ENCODE measurements around the gene AKT1. TPM values are rescaled to one million over a fixed set of nuclear protein-coding genes. Genes with fewer than 3 reads are reported as not detected.

Gene AKT1
- total and polyA plus RNA-seq, 2 donors, result 56.2 to 90.9 TPM

GRCh38 chr14:104724407-104724980 lies 71.1 kb downstream of the AKT1 start:
- Histone ChIP-seq H3K27ac (ENCODE audit: low read depth in 1 of 2, low read length in 1 of 2) (no peak overlapping the region), H3K4me1 (ENCODE audit: control insufficient read depth in 2 of 2, insufficient read depth in 2 of 2, low read length in 2 of 2) (peaks cover 0 to 6% of the 10 kb centered on the region in 2 donors), H3K36me3 (ENCODE audit: control insufficient read depth in 2 of 2, insufficient read depth in 2 of 2, low read length in 1 of 2) (peaks cover under 1 to 7% of the 10 kb centered on the region in 2 donors), H3K27me3 (ENCODE audit: control insufficient read depth in 2 of 2, insufficient read depth in 1 of 2, low read length in 1 of 2) (peaks cover 17 to 46% of the 10 kb centered on the region in 2 donors), H3K4me3 (ENCODE audit: low read length in 2 of 2) (peak overlapping the region; percentile 53 to 60), H3K9me3 (ENCODE audit: control insufficient read depth in 2 of 2, insufficient read depth in 1 of 2, low read length in 1 of 2) (no peaks in the 10 kb centered on the region)
- no peak for DNase-seq (ENCODE audit: low read depth in 6 of 9, low spot score in 9 of 9)
- 10% methylated on average over 27 of the region's 27 CpGs for WGBS

- WGBS, result under 1% methylated on average over 82 of the region's 82 CpGs
- H3K4me3 ChIP-seq (ENCODE audit: low read length in 2 of 2), result peak within 1 kb of the TSS; percentile 53 to 60
- peaks cover 0 to 6% of the 10 kb centered on the region in 2 donors for H3K4me1 ChIP-seq (ENCODE audit: control insufficient read depth in 2 of 2, insufficient read depth in 2 of 2, low read length in 2 of 2)
Observed at GRCh38 chr14:104723651-104724406, 71.7 kb downstream of the AKT1 start, which contains the start of gene ADSS1. TSS of gene ADSS1 (plus strand) at chr14:104724229. CDS start at chr14:104724271, 42 bp downstream.

GRCh38 chr14:104722938-104723650 lies 72.5 kb downstream of the AKT1 start:
- Histone ChIP-seq H3K36me3 (ENCODE audit: control insufficient read depth in 2 of 2, insufficient read depth in 2 of 2, low read length in 1 of 2) (peaks cover 8 to 16% of the 10 kb centered on the region in 2 donors), H3K27me3 (ENCODE audit: control insufficient read depth in 2 of 2, insufficient read depth in 1 of 2, low read length in 1 of 2) (peaks cover 17 to 40% of the 10 kb centered on the region in 2 donors), H3K4me1 (ENCODE audit: control insufficient read depth in 2 of 2, insufficient read depth in 2 of 2, low read length in 2 of 2) (peaks cover 0 to 6% of the 10 kb centered on the region in 2 donors), H3K9me3 (ENCODE audit: control insufficient read depth in 2 of 2, insufficient read depth in 1 of 2, low read length in 1 of 2) (no peaks in the 10 kb centered on the region), H3K4me3 (ENCODE audit: low read length in 2 of 2) (peak overlapping the region in 1 of 2 donors; percentile 60), H3K27ac (ENCODE audit: low read depth in 1 of 2, low read length in 1 of 2) (no peak overlapping the region)
- peak in 1 of 9 donors; percentile 17 for DNase-seq (ENCODE audit: low read depth in 6 of 9, low spot score in 9 of 9)
- WGBS, result 60% methylated on average over 26 of the region's 26 CpGs

More at GRCh38 chr14:104723651-104724406, 71.7 kb downstream of the AKT1 start, which contains the start of gene ADSS1:
- peaks cover 7 to 13% of the 10 kb centered on the region in 2 donors for H3K36me3 ChIP-seq (ENCODE audit: control insufficient read depth in 2 of 2, insufficient read depth in 2 of 2, low read length in 1 of 2)
- H3K27me3 ChIP-seq (ENCODE audit: control insufficient read depth in 2 of 2, insufficient read depth in 1 of 2, low read length in 1 of 2), result peaks cover 17 to 46% of the 10 kb centered on the region in 2 donors
- DNase-seq (ENCODE audit: low read depth in 6 of 9, low spot score in 9 of 9), result peak in 7 of 9 donors; percentile 36 to 77 (median 62)
- H3K27ac ChIP-seq (ENCODE audit: low read depth in 1 of 2, low read length in 1 of 2), result no peak within 1 kb of the TSS
- no peaks in the 10 kb centered on the region for H3K9me3 ChIP-seq (ENCODE audit: control insufficient read depth in 2 of 2, insufficient read depth in 1 of 2, low read length in 1 of 2)

- 95% methylated on average over 18 of the region's 18 CpGs for WGBS
- no peak overlapping the region for H3K4me3 ChIP-seq (ENCODE audit: low read length in 2 of 2)
- H3K36me3 ChIP-seq (ENCODE audit: control insufficient read depth in 2 of 2, insufficient read depth in 2 of 2, low read length in 1 of 2), result peaks cover 8 to 16% of the 10 kb centered on the region in 2 donors
- DNase-seq (ENCODE audit: low read depth in 6 of 9, low spot score in 9 of 9), result no peak
- H3K27me3 ChIP-seq (ENCODE audit: control insufficient read depth in 2 of 2, insufficient read depth in 1 of 2, low read length in 1 of 2), result peaks cover 17 to 34% of the 10 kb centered on the region in 2 donors
- H3K4me1 ChIP-seq (ENCODE audit: control insufficient read depth in 2 of 2, insufficient read depth in 2 of 2, low read length in 2 of 2), result peaks cover 0 to 6% of the 10 kb centered on the region in 2 donors
- H3K9me3 ChIP-seq (ENCODE audit: control insufficient read depth in 2 of 2, insufficient read depth in 1 of 2, low read length in 1 of 2), result no peaks in the 10 kb centered on the region
- H3K27ac ChIP-seq (ENCODE audit: low read depth in 1 of 2, low read length in 1 of 2), result no peak overlapping the region
Observed at GRCh38 chr14:104721505-104722431, 73.8 kb downstream of the AKT1 start.

Other genes with a start within 250 kb of the AKT1 start
- gene C14orf180, start 216.0 kb downstream of the AKT1 start, total RNA-seq, result 0.42 TPM
- 0.18 TPM for gene C14orf180, start 216.0 kb downstream of the AKT1 start, polyA plus RNA-seq
- 0.09 TPM for gene TMEM179, start 191.0 kb downstream of the AKT1 start, total RNA-seq
- gene TMEM179, start 191.0 kb downstream of the AKT1 start, polyA plus RNA-seq, result 0.23 TPM
- gene INF2, start 106.1 kb downstream of the AKT1 start, total RNA-seq, result 8.7 TPM
- 57.9 TPM for gene INF2, start 106.1 kb downstream of the AKT1 start, polyA plus RNA-seq
- gene ADSS1, start 71.5 kb downstream of the AKT1 start, total RNA-seq, result 2.5 TPM
- gene ADSS1, start 71.5 kb downstream of the AKT1 start, polyA plus RNA-seq, result 4.0 TPM
- gene SIVA1, start 42.6 kb downstream of the AKT1 start, total RNA-seq, result 308 TPM
- 143 TPM for gene SIVA1, start 42.6 kb downstream of the AKT1 start, polyA plus RNA-seq
- gene ZBTB42, start 5.4 kb upstream of the AKT1 start, total RNA-seq, result 2.1 TPM
- 3.2 TPM for gene ZBTB42, start 5.4 kb upstream of the AKT1 start, polyA plus RNA-seq
- gene CEP170B, start 69.5 kb upstream of the AKT1 start, total RNA-seq, result 0.90 TPM
- gene CEP170B, start 69.5 kb upstream of the AKT1 start, polyA plus RNA-seq, result 8.3 TPM
- 5.5 TPM for gene PLD4, start 129.1 kb upstream of the AKT1 start, total RNA-seq
- 1.5 TPM for gene PLD4, start 129.1 kb upstream of the AKT1 start, polyA plus RNA-seq
- 0.42 TPM for gene AHNAK2, start 182.6 kb upstream of the AKT1 start, total RNA-seq
- gene AHNAK2, start 182.6 kb upstream of the AKT1 start, polyA plus RNA-seq, result 3.8 TPM
- gene CLBA1, start 190.0 kb upstream of the AKT1 start, total RNA-seq, result 3.3 TPM
- gene CLBA1, start 190.0 kb upstream of the AKT1 start, polyA plus RNA-seq, result 12.9 TPM
- 28.5 TPM for gene CDCA4, start 225.3 kb upstream of the AKT1 start, total RNA-seq
- gene CDCA4, start 225.3 kb upstream of the AKT1 start, polyA plus RNA-seq, result 10.7 TPM

Measured in thymus (tissue), 11 donors.